Body of pancreas (tissue), 4 donors: ENCODE results near the gene FJX1.

Experiments used
- CTCF ChIP-seq, 7 experiments: fragments of 450-650 bp in 4 of 7; fragments of 200-600 bp in 3 of 7; sonication (generic) in 3 of 7; IDR thresholded peaks; one replicate each; pipeline ENCODE4 v1.5.1; 2016 to 2019; ENCODE audit warnings: antibody characterized with exemption in 7 of 7
- POLR2A ChIP-seq, 3 donors: fragments of 450-650 bp; IDR thresholded peaks; one replicate each; pipeline ENCODE4 v1.6.1; 2016; ENCODE audit warnings: antibody characterized with exemption in 3 of 3, mild to moderate bottlenecking in 2 of 3

GRCh38 chr11:35615921-35616900, 2.0 kb upstream of the FJX1 start:
- TF ChIP-seq CTCF (IDR thresholded peaks at IDR 0.05) (peak; percentile 38 to 88 (median 77)), POLR2A (IDR thresholded peaks at IDR 0.05) (no peak)
